Measurements from ENCODE around the gene ZNF440.
"Not testable (repeated sequence)": the region's sequence is repeated elsewhere in the genome, so short reads cannot be mapped to it uniquely, and the experiment has no call there.

ZNF440 gene

GRCh38 chr19:11848594-11849469, 34.8 kb downstream of the ZNF440 start, which contains the start of gene ZNF439:
Gene ZNF439 (plus strand): TSS chr19:11848726. CDS start chr19:11848868, 142 bp downstream.
- ATAC-seq: peak; percentile 100
- Mint-ChIP-seq H3K4me1 (peaks cover 36% of the 10 kb centered on the region), H3K9me3 (no peaks in the 10 kb centered on the region), H3K27ac (peak within 1 kb of the TSS; percentile 82), H3K4me3 (peak within 1 kb of the TSS; percentile 89), H3K27me3 (no peaks in the 10 kb centered on the region), H3K36me3 (peaks cover 14% of the 10 kb centered on the region)

GRCh38 chr19:11850289-11850688, 36.2 kb downstream of the ZNF440 start:
- Mint-ChIP-seq H3K36me3 (peaks cover 20% of the 10 kb centered on the region), H3K4me1 (peaks cover 36% of the 10 kb centered on the region)
- H3K4me3 Mint-ChIP-seq, H3K9me3 Mint-ChIP-seq, H3K27me3 Mint-ChIP-seq, ATAC-seq, H3K27ac Mint-ChIP-seq: not testable (repeated sequence)

- H3K36me3 Mint-ChIP-seq: peaks cover 47% of the 10 kb centered on the region
- H3K27me3 Mint-ChIP-seq: no peaks in the 10 kb centered on the region
- no peak for ATAC-seq
- H3K4me3 Mint-ChIP-seq: no peak overlapping the region
- peaks cover 37% of the 10 kb centered on the region for H3K4me1 Mint-ChIP-seq
- peaks cover 5% of the 10 kb centered on the region for H3K9me3 Mint-ChIP-seq
- H3K27ac Mint-ChIP-seq: no peak overlapping the region
Observed at GRCh38 chr19:11853358-11853757, 39.3 kb downstream of the ZNF440 start.

GRCh38 chr19:11856596-11857250, 42.6 kb downstream of the ZNF440 start:
- Mint-ChIP-seq H3K27me3 (no peaks in the 10 kb centered on the region), H3K9me3 (peaks cover 14% of the 10 kb centered on the region), H3K4me3 (no peak overlapping the region), H3K27ac (no peak overlapping the region), H3K36me3 (peaks cover 66% of the 10 kb centered on the region), H3K4me1 (peaks cover 12% of the 10 kb centered on the region)
- no peak for ATAC-seq

- H3K36me3 Mint-ChIP-seq: peaks cover 96% of the 10 kb centered on the region
- ATAC-seq: no peak
- H3K27ac Mint-ChIP-seq: no peak overlapping the region
- no peak overlapping the region for H3K4me3 Mint-ChIP-seq
- no peaks in the 10 kb centered on the region for H3K27me3 Mint-ChIP-seq
- peaks cover 16% of the 10 kb centered on the region for H3K9me3 Mint-ChIP-seq
- peaks cover 10% of the 10 kb centered on the region for H3K4me1 Mint-ChIP-seq
Observed at GRCh38 chr19:11860721-11861120, 46.6 kb downstream of the ZNF440 start.

GRCh38 chr19:11861301-11861700, 47.2 kb downstream of the ZNF440 start:
- H3K27ac Mint-ChIP-seq: no peak overlapping the region
- H3K9me3 Mint-ChIP-seq: peaks cover 13% of the 10 kb centered on the region
- H3K36me3 Mint-ChIP-seq: peaks cover 96% of the 10 kb centered on the region
- no peak overlapping the region for H3K4me3 Mint-ChIP-seq
- ATAC-seq: no peak
- H3K27me3 Mint-ChIP-seq: no peaks in the 10 kb centered on the region
- peaks cover 4% of the 10 kb centered on the region for H3K4me1 Mint-ChIP-seq

- H3K27me3 Mint-ChIP-seq, H3K4me3 Mint-ChIP-seq, H3K4me1 Mint-ChIP-seq, ATAC-seq, H3K27ac Mint-ChIP-seq: not testable (repeated sequence)
- Mint-ChIP-seq H3K36me3 (peaks cover 74% of the 10 kb centered on the region), H3K9me3 (peaks cover 17% of the 10 kb centered on the region)
Observed at GRCh38 chr19:11867766-11868165, 53.7 kb downstream of the ZNF440 start.

- peaks cover 70% of the 10 kb centered on the region for H3K36me3 Mint-ChIP-seq
- peaks cover 17% of the 10 kb centered on the region for H3K9me3 Mint-ChIP-seq
- no peaks in the 10 kb centered on the region for H3K4me1 Mint-ChIP-seq
- no peak overlapping the region for H3K4me3 Mint-ChIP-seq
- no peak overlapping the region for H3K27ac Mint-ChIP-seq
- no peaks in the 10 kb centered on the region for H3K27me3 Mint-ChIP-seq
- ATAC-seq: no peak
Observed at GRCh38 chr19:11868188-11868587, 54.1 kb downstream of the ZNF440 start.

- Mint-ChIP-seq H3K4me1 (no peaks in the 10 kb centered on the region), H3K36me3 (peaks cover 26% of the 10 kb centered on the region)
Observed at GRCh38 chr19:11872624-11873023, 58.6 kb downstream of the ZNF440 start.

GRCh38 chr19:11873762-11874161, 59.7 kb downstream of the ZNF440 start:
- H3K27me3 Mint-ChIP-seq: no peaks in the 10 kb centered on the region
- no peak for ATAC-seq
- H3K36me3 Mint-ChIP-seq: peaks cover 14% of the 10 kb centered on the region
- no peak overlapping the region for H3K4me3 Mint-ChIP-seq
- peaks cover 4% of the 10 kb centered on the region for H3K9me3 Mint-ChIP-seq
- no peaks in the 10 kb centered on the region for H3K4me1 Mint-ChIP-seq
- no peak overlapping the region for H3K27ac Mint-ChIP-seq

More at GRCh38 chr19:11872624-11873023, 58.6 kb downstream of the ZNF440 start:
- Mint-ChIP-seq H3K27me3 (no peaks in the 10 kb centered on the region), H3K9me3 (peaks cover 10% of the 10 kb centered on the region), H3K4me3 (no peak overlapping the region), H3K27ac (no peak overlapping the region)
- ATAC-seq: no peak

- H3K36me3 Mint-ChIP-seq, H3K9me3 Mint-ChIP-seq, H3K4me1 Mint-ChIP-seq, H3K4me3 Mint-ChIP-seq, H3K27ac Mint-ChIP-seq, ATAC-seq, H3K27me3 Mint-ChIP-seq: not testable (repeated sequence)
Observed at GRCh38 chr19:11879687-11880266, 65.7 kb downstream of the ZNF440 start.

- H3K4me3 Mint-ChIP-seq: no peak overlapping the region
- peaks cover 3% of the 10 kb centered on the region for H3K9me3 Mint-ChIP-seq
- no peak for ATAC-seq
- no peak overlapping the region for H3K27ac Mint-ChIP-seq
- H3K36me3 Mint-ChIP-seq: no peaks in the 10 kb centered on the region
- no peaks in the 10 kb centered on the region for H3K27me3 Mint-ChIP-seq
- no peaks in the 10 kb centered on the region for H3K4me1 Mint-ChIP-seq
Observed at GRCh38 chr19:11880598-11880997, 66.5 kb downstream of the ZNF440 start.

- H3K27me3 Mint-ChIP-seq: no peaks in the 10 kb centered on the region
Observed at GRCh38 chr19:11881151-11881800, 67.2 kb downstream of the ZNF440 start.

GRCh38 chr19:11882606-11883005, 68.5 kb downstream of the ZNF440 start:
- H3K36me3 Mint-ChIP-seq: no peaks in the 10 kb centered on the region
- no peaks in the 10 kb centered on the region for H3K27me3 Mint-ChIP-seq
- peaks cover 6% of the 10 kb centered on the region for H3K9me3 Mint-ChIP-seq
- no peak overlapping the region for H3K27ac Mint-ChIP-seq
- peaks cover 5% of the 10 kb centered on the region for H3K4me1 Mint-ChIP-seq
- ATAC-seq: no peak
- no peak overlapping the region for H3K4me3 Mint-ChIP-seq

More at GRCh38 chr19:11881151-11881800, 67.2 kb downstream of the ZNF440 start:
- H3K4me1 Mint-ChIP-seq: no peaks in the 10 kb centered on the region
- peaks cover 4% of the 10 kb centered on the region for H3K9me3 Mint-ChIP-seq
- no peaks in the 10 kb centered on the region for H3K36me3 Mint-ChIP-seq
- ATAC-seq: peak; percentile 75
- H3K4me3 Mint-ChIP-seq: no peak overlapping the region
- H3K27ac Mint-ChIP-seq: no peak overlapping the region

Measured in stimulated activated memory B cell treated with anti-CD40 and anti-IgM and Interleukin-4, amounts not matched to agents 10 μg/mL and 1 μg/mL and 100 μg/mL, for 72 hours (primary cell).